GM19099 (cell line): ENCODE data around the gene TRPM2.

ENCODE experiments used
- POLR2A ChIP-seq: IDR thresholded peaks from 3 replicates; pipeline ENCODE4 v1.6.1; 2011; ENCODE audit warnings: low read depth; ENCODE audit not compliant: insufficient read length; ENCODE audit errors: extremely low read depth

Gene TRPM2

DNA sequence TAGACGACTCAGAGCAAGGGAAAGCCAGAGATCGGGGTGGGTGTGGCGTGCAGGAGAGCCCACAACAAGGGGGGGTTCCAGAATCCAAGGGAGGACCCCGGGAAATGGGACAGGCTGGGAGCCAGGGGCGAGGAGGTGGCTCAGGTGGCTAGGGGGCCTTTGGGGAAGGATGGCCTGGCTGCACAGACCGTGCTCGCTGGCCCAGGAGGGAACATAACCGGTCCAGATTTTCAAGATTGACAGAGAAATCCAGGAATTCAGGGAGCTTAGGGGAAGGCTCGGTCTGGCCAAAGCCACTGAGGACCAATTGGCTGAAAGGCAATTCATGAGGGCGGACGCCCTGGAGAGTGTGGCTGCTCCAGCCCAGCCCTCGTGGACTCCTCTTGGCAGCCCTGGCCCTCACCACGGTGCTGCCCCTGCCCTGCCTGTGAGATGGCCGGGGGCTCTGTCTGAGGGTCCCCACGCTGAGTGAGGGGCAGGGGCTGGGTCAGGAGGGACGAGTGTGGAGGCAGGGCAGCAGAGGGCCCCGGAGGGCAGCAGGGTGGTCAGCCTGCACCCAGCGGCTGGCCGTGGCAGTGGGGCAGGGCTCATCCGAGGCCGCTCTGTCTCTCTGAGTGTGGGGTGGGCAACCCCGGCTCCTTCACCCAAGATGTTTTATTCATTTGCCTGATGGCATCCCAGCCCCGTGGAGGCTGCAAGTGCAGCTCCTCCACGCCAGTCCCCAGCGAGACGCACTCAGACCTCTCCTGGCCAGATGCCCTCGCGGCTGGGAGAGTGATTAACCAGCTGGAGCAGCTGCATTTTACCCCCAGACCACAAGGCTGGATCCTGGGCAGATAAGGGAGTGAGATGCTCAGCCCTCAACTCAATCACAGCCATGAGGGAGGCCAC lies 96.3 kb downstream of the TRPM2 start:
- TF ChIP-seq POLR2A, result no peak

GRCh38 chr21:44450402-44450801 lies 97.0 kb downstream of the TRPM2 start:
- no peak for TF ChIP-seq POLR2A

DNA sequence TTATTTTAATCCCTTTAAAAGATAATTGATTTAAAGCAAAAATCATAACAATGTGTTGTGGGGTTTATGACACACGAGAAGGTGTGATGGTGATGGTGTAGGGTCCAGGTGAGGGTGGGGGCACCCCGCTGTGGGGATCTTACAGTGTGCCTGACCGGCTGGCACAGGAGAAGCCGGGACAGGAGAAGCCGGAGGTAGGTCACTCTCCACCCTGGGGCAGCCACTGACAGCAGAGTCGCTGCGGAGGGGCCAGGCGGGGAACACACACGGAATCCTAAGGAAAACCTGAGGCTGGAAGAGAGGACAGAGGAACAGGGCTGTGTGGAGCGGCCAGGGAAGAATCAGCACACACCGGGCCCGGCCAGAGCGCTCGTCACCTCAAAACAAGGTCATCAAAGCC lies 97.6 kb downstream of the TRPM2 start:
- TF ChIP-seq POLR2A, result no peak

DNA sequence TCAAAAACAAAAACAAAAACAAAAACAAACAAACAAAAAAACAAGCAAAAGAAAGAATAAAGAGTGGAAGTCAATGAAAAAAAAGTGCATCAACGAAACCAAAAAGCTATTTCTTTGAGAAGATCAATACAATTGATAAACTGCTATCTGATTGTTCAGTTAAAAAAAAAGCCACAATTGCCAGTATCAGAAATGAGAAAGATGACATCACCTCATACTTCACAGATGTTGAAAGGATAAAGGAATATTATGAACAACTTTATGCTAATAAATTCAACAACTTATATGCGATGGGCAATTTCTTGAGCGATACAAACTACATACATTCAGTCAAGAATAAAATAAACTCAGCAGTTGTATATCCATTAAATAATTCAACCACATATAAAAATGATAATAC lies 99.7 kb downstream of the TRPM2 start:
- TF ChIP-seq POLR2A, result no peak

GRCh38 chr21:44454058-44454457 lies 100.6 kb downstream of the TRPM2 start:
- TF ChIP-seq POLR2A, result no peak

DNA sequence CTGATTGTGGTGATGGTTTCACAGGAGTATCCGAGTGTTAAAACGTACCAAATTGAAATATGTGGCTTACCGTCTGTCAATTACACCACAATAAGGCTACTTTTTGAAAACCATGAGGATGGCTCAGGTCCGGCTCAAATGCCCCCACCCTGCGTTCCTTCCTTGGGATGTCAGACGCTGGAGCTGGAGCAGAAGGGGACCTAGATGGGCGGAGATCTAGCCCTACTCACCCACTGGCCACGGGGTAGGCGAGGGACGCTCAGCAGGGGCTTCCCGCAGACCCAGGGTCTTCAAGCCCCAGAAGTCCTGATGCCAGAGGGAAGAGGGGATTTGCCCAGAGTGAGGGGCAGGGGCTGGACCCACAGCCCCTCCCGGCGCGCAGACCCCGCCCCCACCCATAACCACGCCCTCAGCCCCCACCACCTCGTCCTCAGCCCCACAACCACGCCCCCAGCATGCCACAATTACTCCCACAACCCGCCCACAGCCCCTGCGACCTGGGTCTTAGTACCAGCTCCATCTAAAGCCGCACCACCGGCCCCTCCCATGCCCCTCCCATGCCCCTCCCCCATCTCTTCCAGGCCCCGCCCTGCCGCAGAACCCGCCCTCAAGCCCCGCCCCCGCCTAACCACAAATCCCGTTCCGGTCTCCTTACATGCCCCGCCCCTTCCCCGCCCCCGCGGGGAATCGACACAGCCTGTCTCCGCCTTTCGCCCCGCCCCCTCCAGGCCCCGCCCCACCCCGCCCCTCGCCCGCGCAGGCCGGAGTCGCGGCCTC lies 101.5 kb downstream of the TRPM2 start, which contains the start of gene LRRC3:
Gene LRRC3 (plus strand): TSS at position 764 of the 777 bp plus-strand sequence. CDS start 1,135 bp downstream, outside the sequence.
- no peak for TF ChIP-seq POLR2A

- TF ChIP-seq POLR2A, result no peak
These were observed 102.2 kb downstream of the TRPM2 start for GRCh38 chr21:44455524-44456213.

GRCh38 chr21:44456214-44456914 lies 102.9 kb downstream of the TRPM2 start:
- TF ChIP-seq POLR2A, result no peak

DNA sequence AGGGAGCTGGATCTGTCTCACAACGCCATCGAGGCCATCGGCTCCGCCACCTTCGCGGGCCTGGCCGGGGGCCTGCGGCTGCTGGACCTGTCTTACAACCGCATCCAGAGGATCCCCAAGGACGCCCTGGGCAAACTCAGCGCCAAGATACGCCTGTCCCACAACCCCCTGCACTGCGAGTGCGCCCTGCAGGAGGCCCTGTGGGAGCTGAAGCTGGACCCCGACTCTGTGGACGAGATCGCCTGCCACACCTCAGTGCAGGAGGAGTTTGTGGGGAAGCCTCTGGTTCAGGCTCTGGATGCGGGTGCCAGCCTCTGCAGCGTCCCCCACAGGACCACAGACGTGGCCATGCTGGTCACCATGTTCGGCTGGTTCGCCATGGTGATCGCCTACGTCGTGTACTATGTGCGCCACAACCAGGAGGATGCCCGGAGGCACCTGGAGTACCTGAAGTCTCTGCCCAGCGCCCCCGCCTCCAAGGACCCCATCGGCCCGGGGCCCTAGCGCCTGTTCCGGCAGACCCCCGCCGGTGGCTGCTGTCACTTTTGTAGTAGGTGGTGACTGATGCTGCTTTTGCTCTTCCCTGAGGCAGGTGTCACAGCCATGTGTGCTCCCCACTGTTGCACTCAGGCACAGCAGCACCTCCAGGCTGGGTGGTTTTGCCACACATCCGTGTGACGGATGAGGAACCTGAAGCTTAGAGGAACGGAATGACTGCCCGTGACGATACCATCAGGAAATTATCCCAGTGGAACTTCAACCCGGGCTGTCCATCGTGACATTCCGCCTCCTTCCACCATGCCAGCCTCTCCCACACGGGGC lies 103.7 kb downstream of the TRPM2 start:
- no peak for TF ChIP-seq POLR2A

DNA sequence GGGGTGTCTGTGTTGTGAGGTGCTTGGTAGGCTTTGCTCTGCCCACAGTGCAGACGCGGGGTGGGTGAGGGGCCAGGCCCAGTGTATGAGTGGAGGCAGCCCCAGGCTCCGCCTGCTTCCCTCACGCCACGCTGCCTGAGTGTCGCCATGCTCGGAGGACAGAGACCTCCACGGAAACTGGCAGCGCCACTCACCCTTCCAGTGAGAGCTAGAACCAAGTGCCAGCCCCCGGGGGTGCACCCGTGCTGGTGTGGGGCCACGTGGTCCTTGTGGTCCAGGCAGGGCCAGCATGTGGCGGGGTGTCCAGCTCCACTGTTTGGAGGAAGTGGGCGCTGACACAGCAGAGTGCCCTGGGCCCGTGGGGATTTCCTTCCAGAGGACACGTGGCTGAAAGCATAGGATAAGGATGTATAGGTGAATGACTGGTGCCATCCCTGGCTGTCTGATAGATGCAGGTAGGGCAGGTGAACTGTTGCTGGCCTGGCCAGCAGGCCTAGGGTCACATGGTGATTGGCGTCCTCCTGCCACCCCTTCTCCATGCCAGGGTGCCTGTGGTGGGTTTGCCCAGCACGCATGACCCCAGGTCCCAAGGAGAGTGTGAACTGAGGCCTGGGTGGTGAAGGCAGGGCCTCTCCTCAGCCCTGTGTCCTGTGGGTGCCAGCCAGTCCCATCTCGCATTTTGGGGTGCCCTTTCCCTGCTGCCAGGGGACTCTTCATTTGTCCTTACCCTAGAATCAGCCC lies 105.7 kb downstream of the TRPM2 start:
- no peak for TF ChIP-seq POLR2A

DNA sequence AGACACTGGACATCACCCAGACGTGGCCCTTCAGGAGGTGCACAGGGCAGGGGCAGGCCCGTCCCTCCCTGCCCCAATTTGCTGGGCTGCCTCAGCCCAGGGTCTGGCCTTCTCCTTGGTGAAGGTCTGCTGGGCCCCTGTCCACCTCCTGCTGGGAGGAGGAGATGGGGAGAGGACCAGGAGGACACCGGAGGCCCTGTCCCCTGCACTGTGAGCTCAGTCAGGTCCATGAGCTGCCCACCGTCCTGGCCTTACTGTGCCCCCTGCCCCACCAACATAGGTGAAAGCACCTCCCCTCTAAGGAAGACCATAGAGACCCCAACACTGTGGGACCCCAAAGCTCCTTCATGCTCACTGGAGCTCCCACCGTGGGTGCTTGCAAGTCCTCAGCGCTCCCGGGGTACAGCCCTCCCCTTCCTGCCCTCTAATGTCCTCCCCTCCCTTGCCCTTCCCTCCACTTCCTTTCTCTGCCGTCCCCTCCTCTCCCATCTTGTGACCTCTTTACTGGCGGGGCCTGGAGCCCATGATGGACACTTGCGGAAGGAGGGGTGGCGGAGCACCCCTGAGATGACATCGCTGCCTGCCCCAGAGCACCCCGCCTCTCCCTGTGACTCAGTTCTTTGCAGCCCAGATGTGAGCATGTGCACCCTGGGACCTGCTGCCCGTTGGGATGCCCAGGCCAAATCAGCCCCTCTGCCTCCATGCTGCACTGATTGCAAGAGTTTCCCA lies 106.5 kb downstream of the TRPM2 start:
- TF ChIP-seq POLR2A, result no peak

DNA sequence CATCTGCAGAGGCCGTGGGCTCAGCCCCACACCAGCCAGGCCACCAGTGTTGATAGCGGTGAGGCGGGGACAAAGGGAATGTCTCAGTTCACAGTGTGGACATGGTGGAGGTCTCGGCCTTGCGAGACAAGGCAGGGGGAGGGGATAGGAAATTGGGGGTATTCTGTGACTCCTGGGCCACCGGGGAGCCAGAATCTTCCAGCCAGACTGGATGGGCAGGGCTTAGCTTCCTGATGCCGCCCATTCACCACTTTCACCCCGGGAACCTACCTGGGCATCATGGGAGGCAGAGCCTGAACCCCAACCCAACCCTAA lies 107.0 kb downstream of the TRPM2 start:
- TF ChIP-seq POLR2A, result no peak

GRCh38 chr21:44461005-44461404 lies 107.6 kb downstream of the TRPM2 start:
- TF ChIP-seq POLR2A, result no peak
